Endothelial cell of umbilical vein (primary cell): ENCODE results near the gene JAGN1. TPM values are rescaled to one million over a fixed set of nuclear protein-coding genes. Genes with fewer than 3 reads are reported as not detected.

Source experiments
- BruUV-seq: library from RNA; stranded (reverse); fragments of 400-500 nt; replicated peaks from 2 replicates; lab custom pipeline; 2021; lab: Mats Ljungman, UMichigan
- CTCF ChIA-PET: fragments of 300-600, 350-600 bp; sonication (Branson Sonifier 250); formaldehyde crosslinking; loops from one replicate; lab custom pipeline; 2021; ENCODE audit warnings: antibody characterized with exemption, inconsistent platforms; lab: Charles Lee
- POLR2A ChIA-PET: fragments of 300-600, 350-600 bp; sonication (Branson Sonifier 250); formaldehyde crosslinking; loops from one replicate; lab custom pipeline; 2021; ENCODE audit warnings: antibody characterized with exemption, inconsistent platforms; lab: Charles Lee
- DNase-seq: peaks from one replicate; pipeline ENCODE4 v3.0.0-alpha.2; 2011; ENCODE audit warnings: low read depth, low spot score
- FAIRE-seq: peaks from 2 replicates; lab custom pipeline; 2011; peaks lifted over from hg19 to GRCh38; lab: Jason Lieb, UNC
- H2AFZ ChIP-seq: 2 replicates; pipeline ENCODE4 v1.6.0; 2012; ENCODE audit warnings: low read depth, low read length, control low read depth, inconsistent platforms
- H3K27ac ChIP-seq: 2 replicates; pipeline ENCODE4 v1.5.1; 2011; ENCODE audit warnings: low read depth, mild to moderate bottlenecking, control low read depth, low read length, moderate library complexity; ENCODE audit not compliant: insufficient read depth
- H3K27me3 ChIP-seq, 2 experiments: 2 replicates each; pipeline versions ENCODE4 v1.6.0 to v1.6.1; 2011; ENCODE audit warnings: low read length in 2 of 2, mixed read lengths in 1 of 2; ENCODE audit not compliant: control insufficient read depth in 2 of 2, insufficient read depth in 2 of 2
- H3K36me3 ChIP-seq, 2 experiments: 2 replicates in 1 of 2; 3 replicates in 1 of 2; pipeline ENCODE4 v1.5.1; 2011; ENCODE audit warnings: low read length in 2 of 2, mild to moderate bottlenecking in 1 of 2, moderate library complexity in 1 of 2; ENCODE audit not compliant: control insufficient read depth in 2 of 2, insufficient read depth in 2 of 2; ENCODE audit errors: extremely low read depth in 1 of 2
- H3K4me1 ChIP-seq: 3 replicates; pipeline ENCODE4 v1.5.1; 2011; ENCODE audit warnings: mild to moderate bottlenecking, low read length; ENCODE audit not compliant: control insufficient read depth, insufficient read depth; ENCODE audit errors: extremely low read depth
- H3K4me2 ChIP-seq: 2 replicates; pipeline ENCODE4 v1.6.1; 2011; ENCODE audit warnings: low read length, control low read depth, mixed read lengths; ENCODE audit not compliant: insufficient read depth
- H3K4me3 ChIP-seq, 3 experiments: fragments of 200-600 bp in 1 of 3; sonication (generic), shearing (Covaris generic) in 1 of 3; replicated peaks in 1 of 3; 2 replicates each; pipeline ENCODE4 v1.5.1; 2011 to 2016; ENCODE audit warnings: control low read depth in 3 of 3, low read length in 3 of 3, mild to moderate bottlenecking in 2 of 3, inconsistent platforms in 1 of 3, low read depth in 1 of 3, moderate library complexity in 1 of 3; ENCODE audit not compliant: insufficient read depth in 1 of 3
- H3K79me2 ChIP-seq: 2 replicates; pipeline ENCODE4 v1.6.0; 2012; ENCODE audit warnings: low read length, inconsistent platforms; ENCODE audit not compliant: control insufficient read depth, insufficient read depth
- H3K9ac ChIP-seq: replicated peaks from 2 replicates; pipeline ENCODE3; 2011; ENCODE audit warnings: low read length, control low read depth; ENCODE audit not compliant: insufficient read depth; ENCODE audit errors: extremely low read depth
- H3K9me1 ChIP-seq: replicated peaks from 3 replicates; pipeline ENCODE4 v1.6.0; 2011; ENCODE audit warnings: mild to moderate bottlenecking, low read length; ENCODE audit not compliant: control insufficient read depth, insufficient read depth; ENCODE audit errors: extremely low read depth
- H3K9me3 ChIP-seq: replicated peaks from 2 replicates; pipeline ENCODE4 v1.5.1; 2012; ENCODE audit warnings: low read length, inconsistent platforms; ENCODE audit not compliant: control insufficient read depth, insufficient read depth
- H4K20me1 ChIP-seq: replicated peaks from 2 replicates; pipeline ENCODE3; 2011; ENCODE audit warnings: mild to moderate bottlenecking, low read length; ENCODE audit not compliant: control insufficient read depth, insufficient read depth; ENCODE audit errors: extremely low read depth
- EZH2 ChIP-seq: IDR thresholded peaks from 2 replicates; pipeline ENCODE4 v1.6.1; 2012; ENCODE audit warnings: borderline replicate concordance, low read depth, mild to moderate bottlenecking, moderate library complexity, low read length, inconsistent platforms; ENCODE audit not compliant: severe bottlenecking
- FOS ChIP-seq: IDR thresholded peaks from 2 replicates; pipeline ENCODE4 v1.6.1; 2011; ENCODE audit warnings: mild to moderate bottlenecking, low read length, moderate library complexity, borderline replicate concordance; ENCODE audit not compliant: insufficient read depth
- GATA2 ChIP-seq: IDR thresholded peaks from 2 replicates; pipeline ENCODE4 v1.7.0; 2011; ENCODE audit warnings: low read depth, mild to moderate bottlenecking, moderate library complexity, mixed read lengths, low read length; ENCODE audit not compliant: insufficient read length, insufficient read depth
- JUN ChIP-seq: IDR thresholded peaks from 2 replicates; pipeline ENCODE4 v1.6.1; 2011; ENCODE audit warnings: borderline replicate concordance, low read depth; ENCODE audit not compliant: insufficient read length, insufficient read depth
- MYC ChIP-seq: IDR thresholded peaks from one replicate; pipeline ENCODE4 v1.6.1; 2011; ENCODE audit warnings: mild to moderate bottlenecking, low read depth, low read length
- POLR2A ChIP-seq: IDR thresholded peaks from 2 replicates; pipeline ENCODE4 v1.6.1; 2012; ENCODE audit warnings: low read depth, mild to moderate bottlenecking, control low read depth, low read length
- POLR2AphosphoS5 ChIP-seq: IDR thresholded peaks from 2 replicates; pipeline ENCODE4 v1.6.1; 2012; ENCODE audit warnings: low read depth, mild to moderate bottlenecking, control low read depth, low read length, moderate library complexity; ENCODE audit not compliant: insufficient read depth
- dilution Hi-C: fragments of 300-500 bp; cut with MboI; formaldehyde crosslinking; loops from one replicate; pipeline ENCODE4 v1.15.0; 2019; ENCODE audit warnings: low sequenced_read_pairs; ENCODE audit not compliant: extremely low pct_ligation_motif_present
- intact Hi-C: fragments of 100-400 bp; cut with micrococcal nuclease; formaldehyde crosslinking; loops from one replicate; pipeline ENCODE4 v1.10.0; 2022
- polyA plus RNA-seq, 4 experiments: library from polyadenylated mRNA; depleted of rRNA in 3 of 4; stranded (reverse) in 3 of 4; unstranded in 1 of 4; fragments of >200 nt; gene quantifications; 2 replicates each; pipeline versions ENCODE4 v1.2.1 to v1.2.3, GENCODE V29; 2011 to 2012; ENCODE audit warnings: missing spikeins in 1 of 4
- total RNA-seq: library from RNA; stranded (reverse); gene quantifications from 2 replicates; pipeline ENCODE4 v1.2.3, GENCODE V29; 2021
- TF ChIP-seq, protein P1 (sequence below): IDR thresholded peaks from 2 replicates; pipeline ENCODE4 v1.6.1; 2011; ENCODE audit not compliant: insufficient read depth, insufficient read length
- TF ChIP-seq, protein P2 (sequence below), 2 donors: IDR thresholded peaks; 1 replicate in 1 of 2; 2 replicates in 1 of 2; pipeline ENCODE4 v1.5.1; 2011; ENCODE audit warnings: low read length in 2 of 2, mild to moderate bottlenecking in 2 of 2, moderate library complexity in 2 of 2, control low read depth in 1 of 2, inconsistent platforms in 1 of 2, low read depth in 1 of 2; ENCODE audit not compliant: insufficient read depth in 1 of 2; ENCODE audit errors: extremely low read depth in 1 of 2

Gene JAGN1
- total and polyA plus RNA-seq, 2 donors (not counting 3 experiments of a cell fraction or from before 2014, with no cell fraction given), result 29.6 to 46.5 TPM

DNA sequence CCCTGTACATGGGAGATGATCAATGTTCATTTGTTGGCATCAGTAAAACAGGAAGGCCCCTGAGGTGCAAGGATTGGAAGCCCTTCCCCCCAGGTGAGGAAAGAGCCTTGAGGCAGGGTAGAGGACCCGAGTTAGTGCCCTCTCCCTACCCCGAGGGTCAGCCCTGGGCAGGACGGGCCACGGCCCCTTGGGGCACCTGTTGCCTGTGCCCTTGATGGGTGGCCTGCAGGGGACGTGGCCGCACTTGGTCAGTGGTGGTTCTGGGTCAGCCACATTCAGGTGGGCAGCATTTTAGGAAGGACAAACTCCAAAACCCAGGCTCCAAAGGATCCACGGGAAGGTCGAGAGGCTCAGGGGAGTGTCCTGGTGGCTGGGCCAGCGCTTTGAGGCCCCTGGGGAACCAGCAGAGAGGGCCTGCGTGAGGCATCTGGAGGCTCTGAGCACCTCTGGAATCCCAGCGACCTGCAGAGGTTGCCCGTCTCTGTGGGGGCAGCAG lies 30.8 kb upstream of the JAGN1 start:
- Histone ChIP-seq H3K9ac (no peak overlapping the region), H3K4me3 (no peak overlapping the region), H3K9me1 (no peaks in the 10 kb centered on the region), H4K20me1 (no peaks in the 10 kb centered on the region), H3K79me2 (no peaks in the 10 kb centered on the region), H3K4me1 (no peaks in the 10 kb centered on the region), H3K9me3 (no peaks in the 10 kb centered on the region), H2AFZ (no peak overlapping the region), H3K27me3 (no peaks in the 10 kb centered on the region), H3K36me3 (no peaks in the 10 kb centered on the region), H3K27ac (no peak overlapping the region), H3K4me2 (no peak overlapping the region)
- FAIRE-seq (no peak), DNase-seq (no peak)
- TF ChIP-seq JUN (no peak), GATA2 (no peak), EZH2 (no peak), POLR2A (no peak), MYC (no peak), FOS (no peak), POLR2AphosphoS5 (no peak)
- TF ChIP-seq, protein P1, sequence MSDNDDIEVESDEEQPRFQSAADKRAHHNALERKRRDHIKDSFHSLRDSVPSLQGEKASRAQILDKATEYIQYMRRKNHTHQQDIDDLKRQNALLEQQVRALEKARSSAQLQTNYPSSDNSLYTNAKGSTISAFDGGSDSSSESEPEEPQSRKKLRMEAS, result no peak
- TF ChIP-seq, protein P2, sequence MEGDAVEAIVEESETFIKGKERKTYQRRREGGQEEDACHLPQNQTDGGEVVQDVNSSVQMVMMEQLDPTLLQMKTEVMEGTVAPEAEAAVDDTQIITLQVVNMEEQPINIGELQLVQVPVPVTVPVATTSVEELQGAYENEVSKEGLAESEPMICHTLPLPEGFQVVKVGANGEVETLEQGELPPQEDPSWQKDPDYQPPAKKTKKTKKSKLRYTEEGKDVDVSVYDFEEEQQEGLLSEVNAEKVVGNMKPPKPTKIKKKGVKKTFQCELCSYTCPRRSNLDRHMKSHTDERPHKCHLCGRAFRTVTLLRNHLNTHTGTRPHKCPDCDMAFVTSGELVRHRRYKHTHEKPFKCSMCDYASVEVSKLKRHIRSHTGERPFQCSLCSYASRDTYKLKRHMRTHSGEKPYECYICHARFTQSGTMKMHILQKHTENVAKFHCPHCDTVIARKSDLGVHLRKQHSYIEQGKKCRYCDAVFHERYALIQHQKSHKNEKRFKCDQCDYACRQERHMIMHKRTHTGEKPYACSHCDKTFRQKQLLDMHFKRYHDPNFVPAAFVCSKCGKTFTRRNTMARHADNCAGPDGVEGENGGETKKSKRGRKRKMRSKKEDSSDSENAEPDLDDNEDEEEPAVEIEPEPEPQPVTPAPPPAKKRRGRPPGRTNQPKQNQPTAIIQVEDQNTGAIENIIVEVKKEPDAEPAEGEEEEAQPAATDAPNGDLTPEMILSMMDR (IDR thresholded peaks at IDR 0.05; ENCODE audit: extremely low read depth in 1 of 2, insufficient read depth in 1 of 2, low read depth in 1 of 2, low read length in 2 of 2), result no peak
- CTCF ChIA-PET, result no interaction called here
- POLR2A ChIA-PET, result no interaction called here
- no TSS peak for BruUV-seq
- intact Hi-C loops (no loop called here), dilution Hi-C loops (no loop called here)
